ENCODE measurements around the gene TRAF3. TPM values are rescaled to one million over a fixed set of nuclear protein-coding genes. Genes with fewer than 3 reads are reported as not detected.

The TRAF3 gene
- total and polyA plus RNA-seq, 3 experiments from 2014 or later: 16.3 to 62.0 (median 61.6) TPM

- ChIA-PET POLR2A (no interaction called here), CTCF (no interaction called here)
- H3K27me3 ChIP-seq (ENCODE audit: insufficient read depth, low read length, poor library complexity, severe bottlenecking): no peaks in the 10 kb centered on the region
- no peak for DNase-seq
- Mint-ChIP-seq H3K4me1 (peaks cover 4 to 5% (median 5%) of the 10 kb centered on the region in 3 donors), H3K4me3 (no peak overlapping the region), H3K9me3 (no peaks in the 10 kb centered on the region), H3K27ac (no peak overlapping the region), H3K27me3 (peaks cover 3 to 9% of the 10 kb centered on the region in 2 donors), H3K36me3 (peaks cover 0 to 5% (median 0%) of the 10 kb centered on the region in 3 donors)
- H3K27ac ChIP-seq (ENCODE audit: low read depth, low read length): no peak overlapping the region
- no peaks in the 10 kb centered on the region for H3K9me3 ChIP-seq (ENCODE audit: low read length)
- no peaks in the 10 kb centered on the region for H3K36me3 ChIP-seq (ENCODE audit: insufficient read depth, low read length)
- H3K4me3 ChIP-seq (ENCODE audit: low read length): no peak overlapping the region
- peaks cover 8% of the 10 kb centered on the region for H3K4me1 ChIP-seq (ENCODE audit: insufficient read depth, low read length)
Measured at GRCh38 chr14:102954081-102954789, 177.0 kb downstream of the TRAF3 start.

DNA sequence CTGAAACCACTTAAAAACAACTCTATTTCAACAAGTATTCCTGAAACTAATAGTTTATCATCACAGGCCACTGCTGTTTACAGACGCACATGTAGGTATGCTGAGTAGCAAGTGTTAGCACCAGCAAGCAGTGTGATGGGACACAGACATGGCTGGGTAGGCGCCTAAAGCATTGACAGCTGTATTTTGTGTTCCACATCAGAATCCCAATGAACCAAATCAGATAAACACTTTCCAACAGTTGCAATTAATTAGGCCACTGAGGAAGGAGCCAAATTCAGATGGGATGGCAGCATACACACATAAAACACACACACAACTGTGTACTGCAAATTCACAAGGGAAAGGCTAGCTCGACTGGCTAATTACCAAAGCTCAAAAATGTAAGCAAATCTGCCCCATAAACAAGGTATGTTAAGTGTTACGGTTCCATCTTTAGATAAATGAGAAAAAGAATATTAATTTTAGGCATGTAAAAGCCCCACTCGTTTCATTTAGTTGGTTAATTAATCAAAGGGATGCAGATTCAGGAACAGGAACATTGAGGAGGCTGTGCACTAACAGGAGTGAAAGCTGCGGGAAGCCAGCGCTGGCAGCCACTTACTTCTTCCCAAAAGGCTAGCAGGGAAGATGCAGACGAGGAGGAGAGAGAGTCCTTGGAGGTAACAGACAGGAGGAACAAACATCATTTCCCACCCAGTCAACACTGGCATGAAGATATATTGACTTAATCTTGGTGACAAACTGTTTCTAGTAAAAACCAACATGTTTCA is 178.6 kb downstream of the TRAF3 start:
- no peaks in the 10 kb centered on the region for H3K27me3 ChIP-seq (ENCODE audit: insufficient read depth, low read length, poor library complexity, severe bottlenecking)
- no peaks in the 10 kb centered on the region for H3K9me3 ChIP-seq (ENCODE audit: low read length)
- no peak overlapping the region for H3K4me3 Mint-ChIP-seq
- no peak overlapping the region for H3K27ac ChIP-seq (ENCODE audit: low read depth, low read length)
- peaks cover 0 to 10% of the 10 kb centered on the region in 2 donors for H3K27me3 Mint-ChIP-seq
- H3K4me3 ChIP-seq (ENCODE audit: low read length): no peak overlapping the region
- POLR2A ChIA-PET: no interaction called here
- no peak overlapping the region for H3K27ac Mint-ChIP-seq
- H3K4me1 ChIP-seq (ENCODE audit: insufficient read depth, low read length): no peaks in the 10 kb centered on the region
- peaks cover 0 to 2% (median 0%) of the 10 kb centered on the region in 3 donors for H3K36me3 Mint-ChIP-seq
- no peaks in the 10 kb centered on the region for H3K4me1 Mint-ChIP-seq
- CTCF ChIA-PET: no interaction called here
- H3K9me3 Mint-ChIP-seq: no peaks in the 10 kb centered on the region
- no peak for DNase-seq
- H3K36me3 ChIP-seq (ENCODE audit: insufficient read depth, low read length): no peaks in the 10 kb centered on the region

GRCh38 chr14:102957222-102957621 is 180.0 kb downstream of the TRAF3 start:
- H3K9me3 ChIP-seq (ENCODE audit: low read length): no peaks in the 10 kb centered on the region
- H3K27me3 ChIP-seq (ENCODE audit: insufficient read depth, low read length, poor library complexity, severe bottlenecking): no peaks in the 10 kb centered on the region
- H3K36me3 Mint-ChIP-seq: peaks cover 0 to 2% (median 0%) of the 10 kb centered on the region in 3 donors
- H3K9me3 Mint-ChIP-seq: no peaks in the 10 kb centered on the region
- CTCF ChIA-PET: no interaction called here
- H3K4me1 Mint-ChIP-seq: no peaks in the 10 kb centered on the region
- POLR2A ChIA-PET: no interaction called here
- no peak overlapping the region for H3K4me3 Mint-ChIP-seq
- DNase-seq: no peak
- H3K36me3 ChIP-seq (ENCODE audit: insufficient read depth, low read length): no peaks in the 10 kb centered on the region
- no peak overlapping the region for H3K27ac Mint-ChIP-seq
- H3K4me3 ChIP-seq (ENCODE audit: low read length): no peak overlapping the region
- H3K4me1 ChIP-seq (ENCODE audit: insufficient read depth, low read length): no peaks in the 10 kb centered on the region
- peaks cover 0 to 5% of the 10 kb centered on the region in 2 donors for H3K27me3 Mint-ChIP-seq
- no peak overlapping the region for H3K27ac ChIP-seq (ENCODE audit: low read depth, low read length)

DNA sequence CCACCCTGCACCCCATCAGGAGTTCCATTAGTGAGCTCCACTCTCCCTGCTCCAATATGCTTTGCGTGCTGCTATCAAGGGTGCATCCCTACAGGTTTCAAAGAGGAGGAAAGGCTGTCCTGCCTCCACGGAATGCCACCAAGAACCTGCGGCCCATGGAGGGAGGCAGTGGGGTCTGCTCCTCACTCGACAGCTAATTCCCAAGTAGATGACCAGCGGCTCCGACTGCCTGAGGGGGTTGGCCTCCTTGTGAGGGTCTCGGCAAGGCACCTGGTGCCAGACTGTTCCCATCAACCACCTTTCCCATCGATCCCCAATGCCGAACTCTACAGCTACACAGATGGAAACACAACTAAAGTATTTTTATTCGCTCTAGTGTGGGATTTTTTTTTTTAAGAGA is 181.2 kb downstream of the TRAF3 start:
- Mint-ChIP-seq H3K4me1 (no peaks in the 10 kb centered on the region), H3K27me3 (peaks cover 0 to 3% of the 10 kb centered on the region in 2 donors), H3K36me3 (no peaks in the 10 kb centered on the region), H3K27ac (no peak overlapping the region), H3K9me3 (no peaks in the 10 kb centered on the region), H3K4me3 (no peak overlapping the region)
- no peaks in the 10 kb centered on the region for H3K4me1 ChIP-seq (ENCODE audit: insufficient read depth, low read length)
- H3K9me3 ChIP-seq (ENCODE audit: low read length): no peaks in the 10 kb centered on the region
- DNase-seq: no peak
- H3K36me3 ChIP-seq (ENCODE audit: insufficient read depth, low read length): no peaks in the 10 kb centered on the region
- ChIA-PET POLR2A (no interaction called here), CTCF (no interaction called here)
- H3K4me3 ChIP-seq (ENCODE audit: low read length): no peak overlapping the region
- no peak overlapping the region for H3K27ac ChIP-seq (ENCODE audit: low read depth, low read length)
- H3K27me3 ChIP-seq (ENCODE audit: insufficient read depth, low read length, poor library complexity, severe bottlenecking): no peaks in the 10 kb centered on the region

Other genes starting within 250 kb of the TRAF3 start
- 10 to 100 TPM; 14.5 to 14.9 TPM for gene RCOR1, start 184.8 kb upstream of the TRAF3 start, total RNA-seq
- gene RCOR1, start 184.8 kb upstream of the TRAF3 start, polyA plus RNA-seq: 1.1 TPM
- under 1 TPM; 0.66 to 0.75 TPM for gene AMN, start 145.2 kb downstream of the TRAF3 start, total RNA-seq
- gene AMN, start 145.2 kb downstream of the TRAF3 start, polyA plus RNA-seq: 1.6 TPM

Measured in CD8-positive, alpha-beta memory T cell (primary cell).